Transverse colon (tissue), 4 donors: ENCODE measurements around the gene RMDN3. TPM values are rescaled to one million over a fixed set of nuclear protein-coding genes. Genes with fewer than 3 reads are reported as not detected.

Experiments used
- DNase-seq: peaks from one replicate; pipeline ENCODE4 v3.0.0-alpha.2; 2019
- H3K27ac ChIP-seq, 4 donors: fragments of 200-600 bp; sonication (generic); 2 replicates each; pipeline ENCODE4 v1.5.1; 2016 to 2018; ENCODE audit warnings: inconsistent platforms in 4 of 4
- H3K27me3 ChIP-seq: fragments of 200-600 bp; sonication (generic); 2 replicates; pipeline ENCODE4 v1.5.1; 2017; ENCODE audit warnings: inconsistent platforms
- H3K36me3 ChIP-seq, 4 donors: fragments of 200-600 bp; sonication (generic); 2 replicates each; pipeline ENCODE4 v1.5.1; 2017 to 2019; ENCODE audit warnings: inconsistent platforms in 4 of 4
- H3K4me1 ChIP-seq, 4 donors: fragments of 200-600 bp; sonication (generic); 2 replicates each; pipeline ENCODE4 v1.5.1; 2017 to 2020; ENCODE audit warnings: inconsistent platforms in 4 of 4
- H3K4me3 ChIP-seq, 4 donors: fragments of 200-600 bp; sonication (generic); 1 replicate in 1 of 4; 2 replicates in 3 of 4; pipeline versions ENCODE4 v1.5.1 to v1.6.1; 2017 to 2019; ENCODE audit warnings: inconsistent platforms in 4 of 4
- H3K9me3 ChIP-seq, 2 donors: fragments of 200-600 bp; sonication (generic); 2 replicates each; pipeline ENCODE4 v1.5.1; 2017 to 2019; ENCODE audit warnings: inconsistent platforms in 2 of 2
- CTCF ChIP-seq, 5 experiments: fragments of 200-600 bp in 3 of 5; fragments of 450-650 bp in 2 of 5; sonication (generic) in 3 of 5; IDR thresholded peaks; 1 replicate in 2 of 5; 2 replicates in 3 of 5; pipeline ENCODE4 v1.5.1; 2016 to 2017; ENCODE audit warnings: antibody characterized with exemption in 5 of 5, inconsistent platforms in 3 of 5, mild to moderate bottlenecking in 2 of 5, moderate library complexity in 1 of 5
- EP300 ChIP-seq: sonication (generic); formaldehyde crosslinking; IDR thresholded peaks from one replicate; pipeline ENCODE4 v1.6.1; 2017; ENCODE audit warnings: antibody characterized with exemption, low read depth
- POLR2A ChIP-seq: fragments of 450-650 bp; IDR thresholded peaks from one replicate; pipeline ENCODE4 v1.6.1; 2016; ENCODE audit warnings: antibody characterized with exemption, mild to moderate bottlenecking, moderate library complexity
- POLR2AphosphoS5 ChIP-seq, 3 donors: sonication (generic); formaldehyde crosslinking; IDR thresholded peaks; one replicate each; pipeline ENCODE4 v1.6.1; 2016; ENCODE audit warnings: antibody characterized with exemption in 3 of 3
- WGBS, 2 donors: methylation state at CpG; one replicate each; pipeline ENCODE4 v1.1.5; 2018; ENCODE audit warnings: low coverage in 1 of 2; 5-methylcytosine and 5-hydroxymethylcytosine counted together
- in situ Hi-C, 4 donors: fragments of 200-750 bp; cut with MboI; loops; one replicate each; pipeline versions ENCODE4 v1.15.0 to v1.15.1; 2017; ENCODE audit warnings: low sequenced_read_pairs in 3 of 4, low pct_ligation_motif_present in 1 of 4, low pct_unique_long_range_greater_than_20kb in 1 of 4
- intact Hi-C: fragments of 100-400 bp; cut with DNase I; formaldehyde crosslinking; loops from one replicate; pipeline ENCODE4 v1.15.1; 2023; ENCODE audit warnings: low total_unique reads
- small RNA-seq, 4 donors: library from RNA; depleted of rRNA; stranded (forward); fragments of <200 nt; gene quantifications; one replicate each; pipeline ENCODE3, GENCODE V24; 2016
- total RNA-seq, 4 donors: library from RNA; depleted of rRNA; stranded (reverse); fragments of >200 nt; gene quantifications; one replicate each; pipeline ENCODE4 v1.1.0, GENCODE V29; 2016

The RMDN3 gene
- total RNA-seq, 4 donors from 2014 or later: 16.5 to 131 (median 32.7) TPM

GRCh38 chr15:40691737-40692136 lies 63.3 kb downstream of the RMDN3 start:
- WGBS, 2 donors: 33 to 53% methylated on average over 1 to 4 of the region's 4 CpGs
- in situ Hi-C loops: loop anchor here (10.0 to 25.0 kb wide), 3 partner anchors 83 to 196 kb away; partner anchors contain the start of genes VPS18 (in 3 of the 4) and KNL1 (in 1 of the 4)

GRCh38 chr15:40688932-40689799 lies 65.9 kb downstream of the RMDN3 start:
- intact Hi-C loops (no loop called here), in situ Hi-C loops (loop anchor here in 3 of 4 donors (25.0 kb wide), 1 partner anchor 198 kb away; the partner anchor contains the start of gene VPS18 (in 3 of the 3))
- TF ChIP-seq POLR2AphosphoS5 (IDR thresholded peaks at IDR 0.05) (no peak), CTCF (IDR thresholded peaks at IDR 0.05) (no peak), EP300 (no peak), POLR2A (no peak)
- 89 to 91% methylated on average over 7 to 9 of the region's 9 CpGs for WGBS, 2 donors
- Histone ChIP-seq H3K9me3 (no peaks in the 10 kb centered on the region), H3K36me3 (no peaks in the 10 kb centered on the region), H3K27me3 (no peaks in the 10 kb centered on the region), H3K4me1 (peaks cover 6 to 10% (median 10%) of the 10 kb centered on the region in 4 donors), H3K27ac (no peak overlapping the region), H3K4me3 (no peak overlapping the region)
- DNase-seq: no peak

More at GRCh38 chr15:40691737-40692136, 63.3 kb downstream of the RMDN3 start:
- H3K27ac ChIP-seq: peak overlapping the region in 1 of 4 donors; percentile 0
- no peaks in the 10 kb centered on the region for H3K36me3 ChIP-seq
- H3K27me3 ChIP-seq: no peaks in the 10 kb centered on the region
- DNase-seq: no peak
- H3K4me1 ChIP-seq: peaks cover 6 to 24% (median 17%) of the 10 kb centered on the region in 4 donors
- TF ChIP-seq CTCF (IDR thresholded peaks at IDR 0.05) (no peak), POLR2A (no peak), POLR2AphosphoS5 (IDR thresholded peaks at IDR 0.05) (no peak), EP300 (no peak)
- no peaks in the 10 kb centered on the region for H3K9me3 ChIP-seq
- intact Hi-C loops: no loop called here
- no peak overlapping the region for H3K4me3 ChIP-seq

Small RNA genes within 50 kb of the gene (small RNA-seq; reads per million reads assigned to genes)
- 0 reads per million in 4 donors for gene SUMO2P15

Other genes with a start within 250 kb of the RMDN3 start
- gene CCDC32, start 190.2 kb downstream of the RMDN3 start, total RNA-seq: 10 to 100 TPM; 31.0 to 53.1 (median 41.1) TPM
- 10 to 100 TPM in 1 of 4 donors, 1 to 10 TPM in 3; 6.7 to 19.3 (median 7.8) TPM for gene RPUSD2, start 186.0 kb downstream of the RMDN3 start, total RNA-seq
- 1 to 10 TPM; 3.4 to 7.6 (median 3.9) TPM for gene KNL1, start 161.0 kb downstream of the RMDN3 start, total RNA-seq
- gene RAD51, start 60.1 kb downstream of the RMDN3 start, total RNA-seq: 10 to 100 TPM in 1 of 4 donors, 1 to 10 TPM in 3; 1.1 to 31.6 (median 1.8) TPM
- gene GCHFR, start 8.8 kb upstream of the RMDN3 start, total RNA-seq: 10 to 100 TPM; 22.5 to 58.5 (median 46.5) TPM
- gene C15orf62, start 14.7 kb upstream of the RMDN3 start, total RNA-seq: under 1 TPM in 2 of 4 donors, not detected in 2; 0.14 to 0.32 TPM
- gene ZFYVE19, start 51.8 kb upstream of the RMDN3 start, total RNA-seq: 10 to 100 TPM; 61.2 to 91.6 (median 69.9) TPM
- 10 to 100 TPM in 3 of 4 donors, 1 to 10 TPM in 1; 6.0 to 56.9 (median 22.3) TPM for gene DNAJC17, start 52.2 kb upstream of the RMDN3 start, total RNA-seq
- gene PPP1R14D, start 73.5 kb upstream of the RMDN3 start, total RNA-seq: 100 to 1,000 TPM in 3 of 4 donors, 10 to 100 TPM in 1; 19.5 to 256 (median 144) TPM
- gene SPINT1, start 88.8 kb upstream of the RMDN3 start, total RNA-seq: 100 to 1,000 TPM; 285 to 729 (median 580) TPM
- 1 to 10 TPM; 2.7 to 6.7 (median 4.0) TPM for gene RHOV, start 119.0 kb upstream of the RMDN3 start, total RNA-seq
- 10 to 100 TPM; 18.3 to 58.7 (median 21.0) TPM for gene VPS18, start 139.2 kb upstream of the RMDN3 start, total RNA-seq
- gene DLL4, start 174.1 kb upstream of the RMDN3 start, total RNA-seq: 10 to 100 TPM in 2 of 4 donors, 1 to 10 TPM in 2; 1.5 to 14.2 (median 10.2) TPM
- gene CHAC1, start 198.2 kb upstream of the RMDN3 start, total RNA-seq: 1 to 10 TPM in 3 of 4 donors, under 1 TPM in 1; 0.60 to 6.7 (median 2.5) TPM